SK-N-SH (cell line): Measurements from ENCODE around the gene ADAMTS3. TPM values are rescaled to one million over a fixed set of nuclear protein-coding genes. Genes with fewer than 3 reads are reported as not detected.

ENCODE experiments used
- CHD2 ChIP-seq: fragments of 150-350 bp; IDR thresholded peaks from 2 replicates; pipeline ENCODE4 v1.6.1; 2018; ENCODE audit warnings: low read length; ENCODE audit not compliant: partially characterized antibody
- EP300 ChIP-seq, 2 experiments: IDR thresholded peaks; 2 replicates each; pipeline versions ENCODE4 v1.4.0 to v1.6.1; 2012; ENCODE audit warnings: borderline replicate concordance in 1 of 2, low read depth in 1 of 2, low read length in 1 of 2
- EZH2phosphoT487 ChIP-seq: fragments of 200-600 bp; sonication (generic); IDR thresholded peaks from 2 replicates; pipeline ENCODE4 v1.6.1; 2017; ENCODE audit warnings: low read depth, mixed run types, mild to moderate bottlenecking, antibody characterized with exemption, moderate library complexity, borderline replicate concordance
- FOXM1 ChIP-seq: IDR thresholded peaks from 2 replicates; pipeline ENCODE4 v1.4.0; 2012; ENCODE audit warnings: low read depth, mild to moderate bottlenecking
- GABPA ChIP-seq: IDR thresholded peaks from 2 replicates; pipeline ENCODE4 v1.4.0; 2012; ENCODE audit warnings: low read depth, mild to moderate bottlenecking
- JUND ChIP-seq: IDR thresholded peaks from 2 replicates; pipeline ENCODE4 v1.4.0; 2012
- MEF2A ChIP-seq: IDR thresholded peaks from 2 replicates; pipeline ENCODE4 v1.4.0; 2012; ENCODE audit warnings: low read depth, borderline replicate concordance
- NFIC ChIP-seq: IDR thresholded peaks from 2 replicates; pipeline ENCODE4 v1.4.0; 2012; ENCODE audit warnings: borderline replicate concordance
- POLR2AphosphoS5 ChIP-seq: IDR thresholded peaks from 2 replicates; pipeline ENCODE4 v1.6.1; 2012; ENCODE audit warnings: low read depth, low read length
- RAD21 ChIP-seq: IDR thresholded peaks from 2 replicates; pipeline ENCODE4 v1.6.1; 2012; ENCODE audit warnings: mild to moderate bottlenecking, low read length
- RFX5 ChIP-seq: IDR thresholded peaks from 2 replicates; pipeline ENCODE4 v1.6.1; 2012; ENCODE audit warnings: mild to moderate bottlenecking, improper control_type of control experiment, low read length
- RXRA ChIP-seq: IDR thresholded peaks from 2 replicates; pipeline ENCODE4 v1.4.0; 2012; ENCODE audit warnings: low read depth, mild to moderate bottlenecking, borderline replicate concordance
- polyA plus RNA-seq, 3 experiments: library from polyadenylated mRNA; depleted of rRNA; stranded (reverse); fragments of >200 nt; gene quantifications; 2 replicates each; pipeline ENCODE4 v1.2.3, GENCODE V29; 2012
- TF ChIP-seq, protein P1 (sequence below): IDR thresholded peaks from 2 replicates; pipeline ENCODE4 v1.6.1; 2012; ENCODE audit warnings: mild to moderate bottlenecking, low read depth, low read length, moderate library complexity
- TF ChIP-seq, protein P2 (sequence below): IDR thresholded peaks from 2 replicates; pipeline ENCODE4 v1.4.0; 2012; ENCODE audit warnings: low read depth, borderline replicate concordance
- TF ChIP-seq, protein P3 (sequence below): IDR thresholded peaks from 2 replicates; pipeline ENCODE4 v1.4.0; 2012; ENCODE audit warnings: low read depth
- TF ChIP-seq, protein P4 (sequence below): IDR thresholded peaks from 2 replicates; pipeline ENCODE4 v1.4.0; 2012; ENCODE audit warnings: low read depth, borderline replicate concordance
- TF ChIP-seq, protein P5 (sequence below): fragments of 150-350 bp; IDR thresholded peaks from 2 replicates; pipeline ENCODE4 v1.6.1; 2016; ENCODE audit warnings: mild to moderate bottlenecking, low read depth, low read length

ADAMTS3 gene
- polyA plus RNA-seq, 1 of the 3 experiments (the other 2 are of a cell fraction): 0.99 TPM

DNA sequence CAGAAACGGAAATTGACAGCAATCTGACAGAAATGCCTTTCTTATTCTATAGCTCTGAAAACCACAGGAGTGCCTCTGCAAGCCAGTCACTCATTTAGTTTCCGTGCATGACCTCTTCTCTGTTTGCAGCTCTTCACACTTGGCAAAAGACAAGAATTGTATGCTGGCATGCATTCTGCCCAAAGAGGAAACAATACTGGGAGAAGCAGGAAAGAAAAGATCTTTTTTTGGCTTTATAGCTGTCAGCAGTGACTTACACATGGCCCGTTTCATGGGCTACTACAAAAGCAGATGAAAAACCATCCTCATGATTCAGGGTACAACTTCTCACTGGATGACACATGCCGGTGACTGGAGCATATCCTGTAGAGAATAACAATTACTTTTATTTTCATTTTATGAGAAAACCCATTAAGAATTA is 249.4 kb downstream of the ADAMTS3 start (continued):
- TF ChIP-seq, protein P1, sequence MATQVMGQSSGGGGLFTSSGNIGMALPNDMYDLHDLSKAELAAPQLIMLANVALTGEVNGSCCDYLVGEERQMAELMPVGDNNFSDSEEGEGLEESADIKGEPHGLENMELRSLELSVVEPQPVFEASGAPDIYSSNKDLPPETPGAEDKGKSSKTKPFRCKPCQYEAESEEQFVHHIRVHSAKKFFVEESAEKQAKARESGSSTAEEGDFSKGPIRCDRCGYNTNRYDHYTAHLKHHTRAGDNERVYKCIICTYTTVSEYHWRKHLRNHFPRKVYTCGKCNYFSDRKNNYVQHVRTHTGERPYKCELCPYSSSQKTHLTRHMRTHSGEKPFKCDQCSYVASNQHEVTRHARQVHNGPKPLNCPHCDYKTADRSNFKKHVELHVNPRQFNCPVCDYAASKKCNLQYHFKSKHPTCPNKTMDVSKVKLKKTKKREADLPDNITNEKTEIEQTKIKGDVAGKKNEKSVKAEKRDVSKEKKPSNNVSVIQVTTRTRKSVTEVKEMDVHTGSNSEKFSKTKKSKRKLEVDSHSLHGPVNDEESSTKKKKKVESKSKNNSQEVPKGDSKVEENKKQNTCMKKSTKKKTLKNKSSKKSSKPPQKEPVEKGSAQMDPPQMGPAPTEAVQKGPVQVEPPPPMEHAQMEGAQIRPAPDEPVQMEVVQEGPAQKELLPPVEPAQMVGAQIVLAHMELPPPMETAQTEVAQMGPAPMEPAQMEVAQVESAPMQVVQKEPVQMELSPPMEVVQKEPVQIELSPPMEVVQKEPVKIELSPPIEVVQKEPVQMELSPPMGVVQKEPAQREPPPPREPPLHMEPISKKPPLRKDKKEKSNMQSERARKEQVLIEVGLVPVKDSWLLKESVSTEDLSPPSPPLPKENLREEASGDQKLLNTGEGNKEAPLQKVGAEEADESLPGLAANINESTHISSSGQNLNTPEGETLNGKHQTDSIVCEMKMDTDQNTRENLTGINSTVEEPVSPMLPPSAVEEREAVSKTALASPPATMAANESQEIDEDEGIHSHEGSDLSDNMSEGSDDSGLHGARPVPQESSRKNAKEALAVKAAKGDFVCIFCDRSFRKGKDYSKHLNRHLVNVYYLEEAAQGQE: no peak
- TF ChIP-seq, protein P2, sequence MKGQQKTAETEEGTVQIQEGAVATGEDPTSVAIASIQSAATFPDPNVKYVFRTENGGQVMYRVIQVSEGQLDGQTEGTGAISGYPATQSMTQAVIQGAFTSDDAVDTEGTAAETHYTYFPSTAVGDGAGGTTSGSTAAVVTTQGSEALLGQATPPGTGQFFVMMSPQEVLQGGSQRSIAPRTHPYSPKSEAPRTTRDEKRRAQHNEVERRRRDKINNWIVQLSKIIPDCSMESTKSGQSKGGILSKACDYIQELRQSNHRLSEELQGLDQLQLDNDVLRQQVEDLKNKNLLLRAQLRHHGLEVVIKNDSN: no peak
- TF ChIP-seq, protein P3, sequence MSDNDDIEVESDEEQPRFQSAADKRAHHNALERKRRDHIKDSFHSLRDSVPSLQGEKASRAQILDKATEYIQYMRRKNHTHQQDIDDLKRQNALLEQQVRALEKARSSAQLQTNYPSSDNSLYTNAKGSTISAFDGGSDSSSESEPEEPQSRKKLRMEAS: peak; percentile 65
- TF ChIP-seq, protein P4, sequence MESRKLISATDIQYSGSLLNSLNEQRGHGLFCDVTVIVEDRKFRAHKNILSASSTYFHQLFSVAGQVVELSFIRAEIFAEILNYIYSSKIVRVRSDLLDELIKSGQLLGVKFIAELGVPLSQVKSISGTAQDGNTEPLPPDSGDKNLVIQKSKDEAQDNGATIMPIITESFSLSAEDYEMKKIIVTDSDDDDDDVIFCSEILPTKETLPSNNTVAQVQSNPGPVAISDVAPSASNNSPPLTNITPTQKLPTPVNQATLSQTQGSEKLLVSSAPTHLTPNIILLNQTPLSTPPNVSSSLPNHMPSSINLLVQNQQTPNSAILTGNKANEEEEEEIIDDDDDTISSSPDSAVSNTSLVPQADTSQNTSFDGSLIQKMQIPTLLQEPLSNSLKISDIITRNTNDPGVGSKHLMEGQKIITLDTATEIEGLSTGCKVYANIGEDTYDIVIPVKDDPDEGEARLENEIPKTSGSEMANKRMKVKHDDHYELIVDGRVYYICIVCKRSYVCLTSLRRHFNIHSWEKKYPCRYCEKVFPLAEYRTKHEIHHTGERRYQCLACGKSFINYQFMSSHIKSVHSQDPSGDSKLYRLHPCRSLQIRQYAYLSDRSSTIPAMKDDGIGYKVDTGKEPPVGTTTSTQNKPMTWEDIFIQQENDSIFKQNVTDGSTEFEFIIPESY: no peak
- TF ChIP-seq NFIC: peak; percentile 84
- peak; percentile 21; the same call in 1 of the 2 replicates for TF ChIP-seq GABPA
- no peak for TF ChIP-seq CHD2
- peak; percentile 14; the same call in 1 of the 2 replicates for TF ChIP-seq POLR2AphosphoS5
- peak; percentile 63; the same call in 1 of the 2 replicates for TF ChIP-seq FOXM1
- no peak for TF ChIP-seq RFX5
- TF ChIP-seq, protein P5, sequence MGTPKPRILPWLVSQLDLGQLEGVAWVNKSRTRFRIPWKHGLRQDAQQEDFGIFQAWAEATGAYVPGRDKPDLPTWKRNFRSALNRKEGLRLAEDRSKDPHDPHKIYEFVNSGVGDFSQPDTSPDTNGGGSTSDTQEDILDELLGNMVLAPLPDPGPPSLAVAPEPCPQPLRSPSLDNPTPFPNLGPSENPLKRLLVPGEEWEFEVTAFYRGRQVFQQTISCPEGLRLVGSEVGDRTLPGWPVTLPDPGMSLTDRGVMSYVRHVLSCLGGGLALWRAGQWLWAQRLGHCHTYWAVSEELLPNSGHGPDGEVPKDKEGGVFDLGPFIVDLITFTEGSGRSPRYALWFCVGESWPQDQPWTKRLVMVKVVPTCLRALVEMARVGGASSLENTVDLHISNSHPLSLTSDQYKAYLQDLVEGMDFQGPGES: no peak
- peak; percentile 59 for TF ChIP-seq RXRA
- TF ChIP-seq EP300 (IDR thresholded peaks at IDR 0.05; ENCODE audit: borderline replicate concordance in 1 of 2, low read depth in 1 of 2, low read length in 1 of 2): peak in 1 of 2 experiments; percentile 66; a peak in 1 of 4 replicates
- peak; percentile 81; the same call in 1 of the 2 replicates for TF ChIP-seq MEF2A
- peak; percentile 54; the same call in 1 of the 2 replicates for TF ChIP-seq JUND
- TF ChIP-seq EZH2phosphoT487: no peak
- no peak for TF ChIP-seq RAD21
